SK-N-MC (cell line): ENCODE measurements around the gene HHAT.

Source experiments
- DNase-seq: peaks from one replicate; pipeline ENCODE4 v3.0.0-alpha.2; 2011; ENCODE audit warnings: low read depth, low spot score
- H3K27ac ChIP-seq: fragments of 200-600 bp; sonication (generic); 2 replicates; pipeline ENCODE4 v1.5.1; 2016; ENCODE audit warnings: mixed run types
- H3K36me3 ChIP-seq: fragments of 200-600 bp; sonication (generic); 2 replicates; pipeline ENCODE4 v1.6.1; 2017; ENCODE audit warnings: antibody characterized with exemption, low read length, mixed read lengths; ENCODE audit not compliant: insufficient read depth
- H3K4me3 ChIP-seq: fragments of 200-600 bp; sonication (generic); 2 replicates; pipeline ENCODE4 v1.5.1; 2016
- H3K9ac ChIP-seq: fragments of 200-600 bp; sonication (generic); 2 replicates; pipeline ENCODE4 v1.8.0; 2017; ENCODE audit warnings: mixed run types, mixed read lengths; ENCODE audit not compliant: insufficient read length
- H3K9me3 ChIP-seq: fragments of 200-600 bp; sonication (generic); 2 replicates; pipeline ENCODE4 v1.6.1; 2017; ENCODE audit warnings: low read depth, mild to moderate bottlenecking, antibody characterized with exemption, low read length, moderate library complexity, mixed read lengths
- EZH2 ChIP-seq: fragments of 200-600 bp; sonication (generic); IDR thresholded peaks from one replicate; pipeline ENCODE4 v1.6.1; 2017; ENCODE audit warnings: antibody characterized with exemption
- FOXP2 ChIP-seq: optimal IDR thresholded peaks from 2 replicates; pipeline ENCODE3; 2011; ENCODE audit warnings: mild to moderate bottlenecking, moderate library complexity; ENCODE audit not compliant: insufficient read depth; ENCODE audit errors: extremely low read length, control extremely low read depth
- POLR2AphosphoS5 ChIP-seq: IDR thresholded peaks from 2 replicates; pipeline ENCODE4 v1.6.1; 2012; ENCODE audit warnings: mild to moderate bottlenecking, low read depth, low read length, borderline replicate concordance

HHAT gene

DNA sequence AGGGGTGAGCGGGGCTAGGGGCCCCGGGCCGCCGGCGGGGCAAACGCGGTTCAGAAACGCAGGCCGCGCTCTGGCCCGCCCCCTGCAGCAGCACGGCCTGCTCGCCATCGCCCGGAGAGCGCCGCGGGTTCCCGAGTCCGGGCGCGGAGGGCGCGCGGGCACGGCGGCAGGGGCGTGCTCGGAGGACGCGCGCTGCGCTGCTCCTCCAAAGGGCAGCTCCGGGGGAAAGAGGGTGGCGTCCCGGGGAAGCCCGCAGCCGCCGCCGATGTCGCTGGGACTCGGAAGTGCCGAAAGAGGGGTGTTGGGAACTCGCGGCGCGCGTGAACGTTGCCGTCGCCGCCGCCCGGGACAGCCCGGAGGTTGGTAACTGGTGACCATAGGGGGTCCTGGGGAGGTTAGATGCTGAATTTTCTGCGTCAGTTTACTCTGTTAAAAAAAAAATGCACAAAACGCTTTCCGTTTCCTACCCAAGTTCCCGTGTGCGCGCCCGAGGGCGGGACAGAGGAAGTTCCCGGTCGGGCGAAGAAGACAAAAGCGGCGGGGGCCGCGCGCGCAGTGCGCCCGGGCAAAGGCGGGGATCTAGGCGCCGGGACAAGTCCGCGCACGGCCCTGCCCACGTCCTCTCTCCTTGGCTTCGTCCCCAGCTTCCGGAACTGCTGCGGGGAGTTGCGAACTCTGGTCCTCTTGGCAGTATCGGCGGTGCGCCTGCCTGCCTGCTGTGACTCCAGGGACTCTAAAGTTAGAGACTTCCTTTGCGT lies at the start of gene HHAT:
Gene HHAT (plus strand): TSS at position 157 of the 758 bp plus-strand sequence. CDS start 20,074 bp downstream, outside the sequence.
- Histone ChIP-seq H3K4me3 (peak within 1 kb of the TSS; percentile 90), H3K27ac (no peak within 1 kb of the TSS), H3K9ac (peak within 1 kb of the TSS; percentile 76), H3K9me3 (no peaks in the 10 kb centered on the region), H3K36me3 (no peaks in the 10 kb centered on the region)
- TF ChIP-seq EZH2 (no peak), POLR2AphosphoS5 (peak; percentile 47)
- DNase-seq: no peak

DNA sequence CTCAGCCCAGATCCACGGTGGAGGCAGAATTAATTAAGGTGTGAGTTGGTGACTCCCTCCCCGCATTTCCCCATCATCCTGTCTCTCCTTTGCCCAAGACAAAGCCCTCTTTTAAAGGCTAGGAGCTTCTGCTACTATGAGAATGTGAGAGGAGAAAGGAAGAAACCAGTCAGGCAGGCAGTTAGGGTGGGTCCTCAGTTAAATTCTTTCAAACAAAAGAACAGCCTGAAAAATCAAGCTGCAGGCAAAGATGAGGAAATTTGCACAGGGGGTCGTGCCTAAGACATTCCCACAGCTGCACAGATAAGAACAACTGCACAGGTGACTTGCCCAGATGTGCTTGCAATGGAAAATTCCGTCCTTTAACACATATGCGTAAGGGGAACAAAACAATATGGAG lies 48.5 kb upstream of the HHAT start:
- no peaks in the 10 kb centered on the region for H3K36me3 ChIP-seq
- no peak overlapping the region for H3K4me3 ChIP-seq
- DNase-seq: no peak
- no peak overlapping the region for H3K27ac ChIP-seq
- H3K9me3 ChIP-seq: peaks cover 12% of the 10 kb centered on the region; the same call in 1 of the 2 replicates
- no peak for TF ChIP-seq POLR2AphosphoS5
- no peak for TF ChIP-seq EZH2
- H3K9ac ChIP-seq: no peak overlapping the region

DNA sequence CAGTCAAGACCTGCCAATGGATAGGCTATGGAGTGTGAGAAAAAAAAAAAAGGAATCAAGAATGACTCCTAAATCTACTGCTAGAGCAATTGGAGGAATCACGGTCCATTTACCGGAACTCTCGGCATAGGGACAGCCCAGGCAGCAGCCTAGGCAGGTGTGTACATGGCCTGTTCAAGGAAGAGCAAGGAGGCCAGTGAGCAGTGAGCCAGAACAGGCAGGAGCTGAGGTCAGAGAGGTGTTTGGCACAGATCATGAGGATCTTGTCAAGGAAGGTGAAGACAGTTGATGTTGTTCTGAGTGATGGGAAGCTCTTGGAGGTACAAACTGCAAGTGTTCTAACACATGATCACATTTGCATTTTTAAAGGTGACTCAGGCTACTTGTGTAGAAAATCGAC lies 40.6 kb upstream of the HHAT start:
- H3K27ac ChIP-seq: no peak overlapping the region
- no peaks in the 10 kb centered on the region for H3K9me3 ChIP-seq
- no peak overlapping the region for H3K9ac ChIP-seq
- H3K4me3 ChIP-seq: no peak overlapping the region
- TF ChIP-seq FOXP2 (no peak), POLR2AphosphoS5 (no peak), EZH2 (no peak)
- DNase-seq: no peak
- no peaks in the 10 kb centered on the region for H3K36me3 ChIP-seq

DNA sequence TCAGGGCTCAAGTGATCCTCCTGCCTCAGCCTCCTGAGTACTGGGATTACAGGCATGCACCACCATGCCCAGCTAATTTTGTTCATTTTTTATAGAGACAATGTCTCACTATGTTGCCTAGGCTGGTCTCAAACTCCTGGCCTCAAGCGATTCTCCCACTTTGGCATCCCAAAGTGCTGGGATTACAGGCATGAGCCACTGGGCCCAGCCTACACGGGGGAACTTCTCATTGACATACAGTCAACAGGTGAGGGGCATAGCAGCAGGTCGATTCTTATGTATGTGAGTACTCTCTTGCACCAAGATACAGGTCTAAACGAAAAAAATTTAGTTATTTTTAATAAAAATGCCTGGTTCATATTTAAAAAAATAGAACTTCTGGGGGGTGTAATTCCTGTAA lies 39.5 kb upstream of the HHAT start:
- Histone ChIP-seq H3K9ac (no peak overlapping the region), H3K27ac (no peak overlapping the region), H3K36me3 (no peaks in the 10 kb centered on the region), H3K4me3 (no peak overlapping the region), H3K9me3 (no peaks in the 10 kb centered on the region)
- no peak for DNase-seq
- TF ChIP-seq EZH2 (no peak), FOXP2 (no peak), POLR2AphosphoS5 (no peak)

DNA sequence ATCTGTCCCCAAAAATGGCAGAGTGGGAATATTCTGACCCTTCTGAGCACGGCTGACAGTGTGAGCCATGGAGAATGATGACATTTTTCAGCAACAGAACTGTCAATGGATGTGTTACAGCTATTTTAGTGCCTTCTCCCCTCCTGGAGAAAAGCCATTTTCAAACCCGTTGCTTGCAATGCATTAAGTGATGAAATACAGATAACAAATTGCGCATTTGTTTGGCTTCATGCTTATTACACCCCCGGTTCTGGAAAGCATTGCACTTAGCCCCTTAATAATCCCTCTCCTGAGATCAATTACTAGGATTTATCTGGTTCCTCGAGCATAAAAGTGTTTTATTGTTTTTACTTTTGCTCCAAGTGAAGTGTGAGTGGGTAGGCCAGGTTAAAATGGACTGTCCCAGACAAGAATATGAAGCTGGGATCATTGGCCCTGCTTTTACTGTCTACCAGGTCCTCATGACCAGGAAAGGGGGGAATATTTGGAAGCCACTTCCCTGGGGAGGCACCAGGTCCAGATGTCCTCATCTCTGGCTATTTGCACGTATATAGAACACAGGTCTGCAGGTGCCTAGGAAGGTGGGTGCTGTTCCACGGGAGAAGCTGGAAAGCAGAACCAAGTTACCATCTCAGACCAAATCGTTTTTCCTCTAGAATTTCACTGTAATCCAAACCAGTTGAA lies 37.5 kb upstream of the HHAT start:
- Histone ChIP-seq H3K27ac (peak overlapping the region; percentile 99), H3K4me3 (peak overlapping the region; percentile 72)
- TF ChIP-seq POLR2AphosphoS5 (peak; percentile 28; the same call in 1 of the 2 replicates), FOXP2 (no peak)

DNA sequence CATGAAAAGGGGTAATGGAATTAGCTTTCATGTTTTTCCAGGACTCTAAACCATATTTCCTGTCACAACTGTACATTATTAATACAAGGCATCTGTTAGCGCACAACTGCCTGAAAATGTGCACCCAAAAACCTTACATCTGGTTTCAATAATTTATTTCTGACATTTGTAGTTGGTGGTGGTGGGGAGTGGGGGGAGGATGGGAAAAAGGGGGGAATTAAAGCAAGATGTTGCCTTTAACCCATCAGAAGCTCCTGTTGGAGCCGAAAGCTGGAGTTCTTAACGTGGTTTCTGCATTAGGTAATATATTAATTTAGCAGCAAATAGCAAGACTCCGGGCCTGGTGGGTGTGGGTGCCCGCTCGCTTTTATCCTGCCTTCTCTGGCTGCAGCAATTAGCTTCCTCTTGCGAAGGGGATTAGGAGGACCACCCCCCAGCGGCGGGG lies 36.9 kb upstream of the HHAT start:
- peak overlapping the region; percentile 99 for H3K27ac ChIP-seq
- TF ChIP-seq EZH2 (no peak), POLR2AphosphoS5 (peak; percentile 65; the same call in 1 of the 2 replicates), FOXP2 (no peak)
- H3K9me3 ChIP-seq: no peaks in the 10 kb centered on the region
- H3K9ac ChIP-seq: peak overlapping the region; percentile 82
- H3K36me3 ChIP-seq: no peaks in the 10 kb centered on the region
- peak overlapping the region; percentile 72 for H3K4me3 ChIP-seq
- DNase-seq: peak; percentile 96

More for the DNA sequence above, 37.5 kb upstream of the HHAT start:
- Histone ChIP-seq H3K36me3 (no peaks in the 10 kb centered on the region), H3K9me3 (no peaks in the 10 kb centered on the region), H3K9ac (peak overlapping the region; percentile 41)
- no peak for DNase-seq

DNA sequence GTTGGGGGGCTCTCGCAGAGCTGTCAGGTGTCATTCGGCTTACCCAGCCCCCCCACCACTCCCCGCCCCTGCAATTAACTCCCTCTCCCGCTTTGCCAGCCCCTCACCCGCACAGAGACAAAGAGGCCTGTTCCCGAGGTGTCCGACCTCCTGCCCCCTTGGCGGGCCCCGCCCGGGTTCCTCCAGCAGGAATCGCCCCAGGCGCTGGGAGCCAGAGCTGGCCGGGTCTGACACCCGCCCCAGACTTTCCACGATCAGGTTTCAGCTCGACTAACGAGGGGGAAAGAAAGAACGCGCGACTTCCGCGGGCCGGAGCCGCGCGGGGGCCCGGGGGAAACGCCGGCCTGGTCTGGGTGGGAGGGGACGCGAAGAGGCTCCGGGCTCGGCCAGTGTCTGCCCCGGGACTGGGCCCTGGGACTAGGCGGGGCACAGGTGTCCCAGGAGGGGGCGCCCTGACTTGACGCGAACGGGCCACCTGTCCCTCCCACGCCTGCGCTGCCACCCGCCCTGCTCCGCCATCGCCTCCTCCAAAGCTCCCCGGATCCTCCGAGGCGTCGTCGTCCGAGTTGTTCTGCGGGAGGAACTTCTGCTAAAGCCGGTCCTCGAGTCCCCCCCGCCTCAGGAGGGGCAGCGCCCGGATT lies 36.4 kb upstream of the HHAT start:
- Histone ChIP-seq H3K27ac (peak overlapping the region; percentile 99), H3K9ac (peak overlapping the region; percentile 82), H3K36me3 (no peaks in the 10 kb centered on the region), H3K9me3 (no peaks in the 10 kb centered on the region), H3K4me3 (peak overlapping the region; percentile 72)
- no peak for DNase-seq
- no peak for TF ChIP-seq FOXP2
- TF ChIP-seq POLR2AphosphoS5: no peak
- no peak for TF ChIP-seq EZH2

DNA sequence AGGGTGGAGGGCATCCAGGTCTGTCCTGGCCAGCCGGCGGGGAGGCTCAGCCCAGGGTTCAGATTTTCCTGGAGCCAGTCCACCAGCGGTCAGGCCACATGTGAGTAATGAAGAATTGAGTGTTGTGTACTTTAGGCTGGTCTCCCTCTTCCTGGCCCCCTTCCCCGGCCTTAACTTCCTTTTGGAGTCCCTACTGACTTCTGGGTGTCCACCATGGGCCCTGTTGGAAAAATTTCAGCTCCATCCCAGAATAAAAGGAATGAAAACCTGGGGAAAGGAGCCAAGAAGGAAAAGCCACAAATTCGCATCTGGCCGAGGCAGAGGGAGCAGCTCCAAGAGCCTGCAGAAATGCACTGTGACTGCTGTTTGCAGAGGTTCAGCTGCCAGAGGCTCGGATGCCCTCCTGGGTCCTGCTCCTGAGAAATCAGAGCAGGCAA lies 35.5 kb upstream of the HHAT start:
- TF ChIP-seq EZH2 (no peak), FOXP2 (no peak), POLR2AphosphoS5 (no peak)
- peak overlapping the region; percentile 99 for H3K27ac ChIP-seq
- H3K4me3 ChIP-seq: no peak overlapping the region; the same call in 1 of the 2 replicates
- H3K36me3 ChIP-seq: no peaks in the 10 kb centered on the region
- peak overlapping the region; percentile 82 for H3K9ac ChIP-seq
- H3K9me3 ChIP-seq: no peaks in the 10 kb centered on the region
- no peak for DNase-seq
